CD4-positive, alpha-beta T cell treated with Interleukin-15 for 1 hour (primary cell): ENCODE data around the gene CHGA.

Experiments
- DNase-seq: peaks from one replicate; pipeline ENCODE4 v3.0.0-alpha.2; 2020

Gene CHGA

GRCh38 chr14:92931681-92932447 lies 8.9 kb downstream of the CHGA start:
- no peak for DNase-seq

- DNase-seq = no peak
These were observed 9.8 kb downstream of the CHGA start for GRCh38 chr14:92932448-92933395.

- DNase-seq = no peak
These were observed 10.5 kb downstream of the CHGA start for GRCh38 chr14:92933481-92933880.

- no peak for DNase-seq
These were observed 11.5 kb downstream of the CHGA start for GRCh38 chr14:92934196-92935085.

- DNase-seq = no peak
These were observed 12.5 kb downstream of the CHGA start for GRCh38 chr14:92935446-92935845.

GRCh38 chr14:92936085-92936484 lies 13.1 kb downstream of the CHGA start:
- DNase-seq = no peak

GRCh38 chr14:92937051-92937937 lies 14.3 kb downstream of the CHGA start:
- DNase-seq = no peak

- DNase-seq = no peak
These were observed 15.4 kb downstream of the CHGA start for GRCh38 chr14:92938235-92938875.

GRCh38 chr14:92938890-92939671 lies 16.1 kb downstream of the CHGA start:
- no peak for DNase-seq

GRCh38 chr14:92939699-92940098 lies 16.7 kb downstream of the CHGA start:
- DNase-seq = no peak

- no peak for DNase-seq
These were observed 17.6 kb downstream of the CHGA start for GRCh38 chr14:92940543-92940942.

- DNase-seq = no peak
These were observed 18.6 kb downstream of the CHGA start for GRCh38 chr14:92941531-92941930.

- DNase-seq = no peak
These were observed 19.2 kb downstream of the CHGA start for GRCh38 chr14:92942136-92942535.

GRCh38 chr14:92942576-92942975 lies 19.6 kb downstream of the CHGA start:
- DNase-seq = no peak

GRCh38 chr14:92942976-92943710 lies 20.2 kb downstream of the CHGA start:
- no peak for DNase-seq

- no peak for DNase-seq
These were observed 21.1 kb downstream of the CHGA start for GRCh38 chr14:92943855-92944570.

- no peak for DNase-seq
These were observed 22.0 kb downstream of the CHGA start for GRCh38 chr14:92944976-92945375.

- DNase-seq = no peak
These were observed 22.6 kb downstream of the CHGA start for GRCh38 chr14:92945544-92945943.
